ENCODE data around the gene KCNF1.

The KCNF1 gene

DNA sequence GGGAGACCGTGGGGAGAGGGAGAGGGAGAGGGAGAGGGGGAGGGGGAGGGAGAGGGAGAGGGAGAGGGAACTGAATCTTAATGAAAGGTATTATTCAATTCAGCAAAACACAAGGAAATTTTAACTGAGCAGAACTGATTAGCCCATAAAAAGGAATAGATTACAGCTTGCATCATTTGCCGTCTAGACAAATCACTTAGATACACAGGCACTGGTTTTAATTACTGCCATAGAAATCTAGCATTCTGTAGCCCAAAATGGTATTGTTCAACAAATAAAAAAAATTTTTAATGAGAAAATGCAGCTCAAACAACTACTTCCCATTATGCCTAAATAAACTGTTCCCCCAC lies 7.9 kb upstream of the KCNF1 start:
- DNase-seq (ENCODE audit: low read depth): no peak
- no peak overlapping the region for H3K4me3 ChIP-seq (ENCODE audit: low read length)
- TF ChIP-seq, protein P1, sequence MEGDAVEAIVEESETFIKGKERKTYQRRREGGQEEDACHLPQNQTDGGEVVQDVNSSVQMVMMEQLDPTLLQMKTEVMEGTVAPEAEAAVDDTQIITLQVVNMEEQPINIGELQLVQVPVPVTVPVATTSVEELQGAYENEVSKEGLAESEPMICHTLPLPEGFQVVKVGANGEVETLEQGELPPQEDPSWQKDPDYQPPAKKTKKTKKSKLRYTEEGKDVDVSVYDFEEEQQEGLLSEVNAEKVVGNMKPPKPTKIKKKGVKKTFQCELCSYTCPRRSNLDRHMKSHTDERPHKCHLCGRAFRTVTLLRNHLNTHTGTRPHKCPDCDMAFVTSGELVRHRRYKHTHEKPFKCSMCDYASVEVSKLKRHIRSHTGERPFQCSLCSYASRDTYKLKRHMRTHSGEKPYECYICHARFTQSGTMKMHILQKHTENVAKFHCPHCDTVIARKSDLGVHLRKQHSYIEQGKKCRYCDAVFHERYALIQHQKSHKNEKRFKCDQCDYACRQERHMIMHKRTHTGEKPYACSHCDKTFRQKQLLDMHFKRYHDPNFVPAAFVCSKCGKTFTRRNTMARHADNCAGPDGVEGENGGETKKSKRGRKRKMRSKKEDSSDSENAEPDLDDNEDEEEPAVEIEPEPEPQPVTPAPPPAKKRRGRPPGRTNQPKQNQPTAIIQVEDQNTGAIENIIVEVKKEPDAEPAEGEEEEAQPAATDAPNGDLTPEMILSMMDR (conservative IDR thresholded peaks at IDR 0.05; ENCODE audit: low read length): no peak

DNA sequence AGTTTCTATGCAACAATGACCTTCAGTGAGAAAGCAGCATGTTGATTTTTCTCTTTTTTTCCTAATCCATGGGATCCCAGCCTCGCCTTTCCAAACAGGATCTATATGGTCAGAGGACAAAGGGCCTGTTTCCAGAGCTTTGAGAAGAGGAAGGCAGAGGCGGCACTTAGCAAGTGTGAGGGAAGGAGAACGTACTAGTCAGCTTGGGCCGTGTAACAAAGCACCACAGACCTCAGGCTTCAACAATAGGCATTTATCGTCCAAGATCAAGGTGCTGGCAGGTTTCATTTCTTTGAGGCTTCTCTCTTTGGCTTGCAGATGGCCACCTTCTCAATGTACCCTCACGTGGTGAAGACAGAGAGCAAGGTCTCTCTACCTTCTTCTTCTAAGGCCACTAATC lies 7.3 kb upstream of the KCNF1 start:
- TF ChIP-seq, protein P1 (conservative IDR thresholded peaks at IDR 0.05; ENCODE audit: low read length): no peak
- no peak overlapping the region for H3K4me3 ChIP-seq (ENCODE audit: low read length)
- DNase-seq (ENCODE audit: low read depth): no peak

DNA sequence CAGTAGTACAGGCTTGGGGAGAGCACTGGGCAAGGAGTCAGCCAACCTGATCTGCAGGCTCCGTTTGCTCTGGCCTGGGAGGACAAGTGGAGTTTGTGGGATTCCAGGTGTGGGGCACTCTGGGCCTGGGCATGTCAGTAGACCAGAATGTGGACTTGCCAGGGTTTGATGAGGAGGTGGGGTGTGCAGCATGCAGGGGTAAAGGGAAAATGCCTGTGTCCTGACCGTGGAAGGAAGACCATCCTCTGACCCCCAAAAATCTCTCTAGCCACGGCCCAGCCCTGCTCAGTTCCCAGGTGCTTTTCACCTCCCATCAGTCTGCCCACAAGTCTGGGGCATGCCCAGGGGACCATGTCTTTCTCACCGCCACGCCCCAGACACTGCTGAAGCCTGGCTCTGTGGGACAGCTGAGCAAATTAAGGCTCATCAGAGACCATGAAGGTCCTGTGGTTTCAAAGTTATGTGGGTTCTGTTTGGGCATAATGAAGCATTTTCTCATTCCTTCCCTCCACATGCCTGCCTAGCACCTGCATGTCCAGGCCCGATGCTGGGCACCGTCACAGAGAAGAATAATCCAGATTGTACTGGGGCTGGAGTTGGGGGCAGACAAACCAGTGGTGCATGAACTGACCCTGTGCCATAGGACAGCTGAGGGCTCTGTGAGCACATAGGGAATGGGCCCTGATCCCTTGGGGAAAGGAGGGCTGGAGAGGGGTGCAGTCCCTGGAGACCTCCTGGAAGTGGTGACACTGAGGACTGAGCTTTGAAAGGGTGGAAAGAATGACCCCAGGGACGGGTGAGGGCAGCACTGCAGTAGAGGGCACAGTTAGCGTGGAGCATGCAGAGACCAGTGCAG lies 6.5 kb upstream of the KCNF1 start:
- DNase-seq (ENCODE audit: low read depth): no peak
- H3K4me3 ChIP-seq (ENCODE audit: low read length): no peak overlapping the region
- TF ChIP-seq, protein P1 (conservative IDR thresholded peaks at IDR 0.05; ENCODE audit: low read length): no peak

DNA sequence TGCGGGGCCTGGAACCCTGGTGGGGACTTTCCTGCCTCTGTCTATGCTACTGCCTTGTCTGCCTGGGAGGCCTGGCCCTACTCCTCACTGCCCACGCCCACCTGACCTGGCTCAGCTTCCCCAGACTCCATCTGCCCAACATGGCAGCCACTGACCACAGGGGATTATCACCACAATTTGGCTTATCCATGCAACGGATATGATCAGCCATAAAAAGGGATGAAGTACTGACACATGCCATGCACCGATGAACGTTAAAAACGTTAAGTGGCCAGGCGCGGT lies 5.9 kb upstream of the KCNF1 start:
- no peak overlapping the region for H3K4me3 ChIP-seq (ENCODE audit: low read length)
- TF ChIP-seq, protein P1 (conservative IDR thresholded peaks at IDR 0.05; ENCODE audit: low read length): no peak
- DNase-seq (ENCODE audit: low read depth): no peak

DNA sequence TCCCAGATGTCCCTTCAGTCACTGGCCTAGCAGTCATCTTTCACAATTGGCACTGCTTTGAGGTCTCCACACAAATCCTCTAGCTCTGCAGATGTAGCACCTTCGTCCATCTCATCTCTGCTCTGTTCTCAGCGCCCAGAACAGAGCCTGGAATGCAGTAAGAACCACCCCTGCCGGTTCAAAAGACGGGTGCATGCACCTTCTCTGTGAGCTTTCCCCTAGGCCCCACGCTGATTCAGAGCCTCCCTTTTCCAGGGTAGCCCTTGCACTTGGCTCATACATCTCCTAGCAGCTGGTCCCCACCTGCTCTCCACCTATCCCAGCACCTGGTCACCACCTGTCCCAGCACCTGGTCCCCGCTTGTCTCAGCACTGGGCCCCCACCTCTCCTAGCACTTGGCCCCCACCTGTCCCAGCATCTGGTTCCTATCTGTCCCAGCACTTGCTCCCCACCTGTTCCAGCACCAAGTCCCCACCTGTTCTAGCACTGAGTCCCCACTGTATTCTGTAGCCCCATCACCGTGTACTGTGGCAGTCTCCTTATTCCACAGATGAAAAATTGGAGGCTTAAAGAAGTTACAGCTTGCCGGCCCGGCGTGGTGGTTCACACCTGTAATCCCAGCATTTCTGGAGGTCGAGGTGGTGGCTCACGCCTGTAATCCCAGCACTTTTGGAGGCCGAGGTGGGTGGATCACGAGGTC lies 4.7 kb upstream of the KCNF1 start:
- no peak overlapping the region for H3K4me3 ChIP-seq (ENCODE audit: low read length)
- DNase-seq (ENCODE audit: low read depth): no peak
- TF ChIP-seq, protein P1 (conservative IDR thresholded peaks at IDR 0.05; ENCODE audit: low read length): no peak

DNA sequence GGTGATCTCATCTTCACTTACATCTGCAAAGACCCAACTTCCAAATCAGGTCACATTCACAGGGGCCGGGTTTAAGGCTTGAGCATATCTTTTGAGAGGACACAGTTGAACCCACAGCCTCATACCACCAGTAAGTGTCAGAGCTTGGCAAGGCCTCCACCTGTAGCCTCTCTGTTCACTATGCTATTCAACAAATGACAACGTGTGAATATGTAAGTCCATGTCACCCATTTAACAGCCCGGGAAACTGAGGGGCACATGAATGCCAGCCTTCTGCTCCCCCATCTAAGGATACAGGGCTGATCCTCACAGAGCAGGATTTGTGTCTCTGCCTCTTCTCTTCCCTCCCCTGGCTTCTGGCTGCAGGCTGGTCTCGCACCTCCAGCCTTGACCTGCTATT lies 3.5 kb upstream of the KCNF1 start:
- DNase-seq (ENCODE audit: low read depth): no peak
- TF ChIP-seq, protein P1 (conservative IDR thresholded peaks at IDR 0.05; ENCODE audit: low read length): no peak
- no peak overlapping the region for H3K4me3 ChIP-seq (ENCODE audit: low read length)

All from AG10803 (cell line).